Measurements from ENCODE around the gene SERP2. TPM values are rescaled to one million over a fixed set of nuclear protein-coding genes. Genes with fewer than 3 reads are reported as not detected.

The SERP2 gene
- total RNA-seq, 4 donors from 2014 or later, result 3.2 to 12.4 (median 3.5) TPM

DNA sequence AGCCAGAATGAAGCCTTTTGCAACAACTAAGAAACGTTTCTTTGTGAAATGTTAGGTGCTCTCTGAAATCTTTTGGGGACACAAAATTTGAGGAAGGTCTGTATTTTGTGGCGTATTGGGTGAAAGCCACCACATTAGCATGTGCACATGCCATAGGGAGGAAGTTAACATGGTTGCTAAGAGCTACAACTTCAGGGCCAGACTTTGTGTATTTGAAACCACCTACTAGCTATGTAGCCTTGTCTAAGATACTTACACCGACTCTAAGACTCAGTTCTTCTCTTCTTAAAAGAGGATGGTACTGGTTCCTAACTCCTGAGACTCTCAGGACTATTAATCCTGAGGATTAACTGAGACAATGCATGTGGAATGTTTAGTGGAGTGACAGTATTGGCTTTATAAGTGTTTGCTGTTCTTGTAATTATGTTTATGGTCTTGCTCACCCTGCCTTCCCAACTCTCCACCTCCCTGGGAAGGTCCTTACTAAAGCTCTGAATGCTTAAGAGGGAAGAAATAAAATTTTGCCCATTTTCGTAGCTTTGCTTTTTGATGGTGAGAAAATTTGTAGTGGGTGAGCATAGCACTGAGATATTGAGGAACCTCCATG lies 15.5 kb downstream of the SERP2 start:
- Histone ChIP-seq H3K9me3 (no peaks in the 10 kb centered on the region), H3K27me3 (no peaks in the 10 kb centered on the region), H3K36me3 (no peaks in the 10 kb centered on the region), H3K4me3 (no peak overlapping the region), H3K4me1 (no peaks in the 10 kb centered on the region), H3K27ac (no peak overlapping the region)
- TF ChIP-seq POLR2A (IDR thresholded peaks at IDR 0.05) (no peak), CTCF (IDR thresholded peaks at IDR 0.05) (no peak)
- no peak for DNase-seq

- no peak overlapping the region for H3K4me3 ChIP-seq
- H3K4me1 ChIP-seq, result no peaks in the 10 kb centered on the region
- H3K27me3 ChIP-seq, result no peaks in the 10 kb centered on the region
- TF ChIP-seq POLR2A (IDR thresholded peaks at IDR 0.05) (no peak), CTCF (IDR thresholded peaks at IDR 0.05) (no peak)
- H3K36me3 ChIP-seq, result no peaks in the 10 kb centered on the region
- no peaks in the 10 kb centered on the region for H3K9me3 ChIP-seq
- H3K27ac ChIP-seq, result no peak overlapping the region
- no peak for DNase-seq
Measured at GRCh38 chr13:44389876-44390275, 16.3 kb downstream of the SERP2 start.

DNA sequence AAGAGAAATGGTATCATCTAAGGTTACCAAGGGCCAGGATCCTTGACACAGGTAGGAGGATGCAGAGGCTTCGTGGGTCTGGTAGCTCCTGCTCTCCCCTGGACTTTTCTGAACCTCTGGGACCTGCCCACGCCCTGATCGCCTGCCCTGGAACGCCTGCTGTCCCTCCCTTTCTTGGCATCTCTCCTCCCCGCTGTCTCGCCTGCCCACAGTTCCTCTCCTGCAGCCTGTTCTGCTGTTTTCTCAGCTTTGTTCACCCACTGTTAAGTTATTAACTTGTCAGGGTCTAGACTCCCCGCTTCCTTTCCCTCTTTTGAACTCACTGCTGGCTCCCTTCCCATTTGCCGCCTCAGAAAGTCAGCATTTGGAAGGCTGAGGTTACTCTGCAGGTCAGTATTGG lies 19.8 kb downstream of the SERP2 start:
- no peaks in the 10 kb centered on the region for H3K27me3 ChIP-seq
- H3K4me1 ChIP-seq, result no peaks in the 10 kb centered on the region
- no peak overlapping the region for H3K4me3 ChIP-seq
- TF ChIP-seq POLR2A (IDR thresholded peaks at IDR 0.05), result no peak
- no peak for TF ChIP-seq CTCF (IDR thresholded peaks at IDR 0.05)
- H3K27ac ChIP-seq, result no peak overlapping the region
- DNase-seq, result peak in 2 of 3 donors; percentile 52 to 63
- H3K9me3 ChIP-seq, result no peaks in the 10 kb centered on the region
- H3K36me3 ChIP-seq, result no peaks in the 10 kb centered on the region

GRCh38 chr13:44394658-44395057 lies 21.0 kb downstream of the SERP2 start:
- H3K36me3 ChIP-seq, result no peaks in the 10 kb centered on the region
- no peak for TF ChIP-seq CTCF (IDR thresholded peaks at IDR 0.05)
- no peak for TF ChIP-seq POLR2A (IDR thresholded peaks at IDR 0.05)
- H3K9me3 ChIP-seq, result no peaks in the 10 kb centered on the region
- H3K27ac ChIP-seq, result no peak overlapping the region
- DNase-seq, result no peak
- H3K27me3 ChIP-seq, result no peaks in the 10 kb centered on the region
- H3K4me1 ChIP-seq, result no peaks in the 10 kb centered on the region
- no peak overlapping the region for H3K4me3 ChIP-seq

GRCh38 chr13:44395976-44396694 lies 22.5 kb downstream of the SERP2 start:
- H3K36me3 ChIP-seq, result no peaks in the 10 kb centered on the region
- H3K4me3 ChIP-seq, result no peak overlapping the region
- no peaks in the 10 kb centered on the region for H3K27me3 ChIP-seq
- no peaks in the 10 kb centered on the region for H3K4me1 ChIP-seq
- H3K9me3 ChIP-seq, result no peaks in the 10 kb centered on the region
- no peak for DNase-seq
- no peak for TF ChIP-seq POLR2A (IDR thresholded peaks at IDR 0.05)
- TF ChIP-seq CTCF (IDR thresholded peaks at IDR 0.05), result no peak
- H3K27ac ChIP-seq, result peak overlapping the region in 3 of 4 donors; percentile 55 to 68 (median 60)
